Cardiac muscle cell (in vitro differentiated cells and primary cell): ENCODE data around the gene FASTK. TPM values are rescaled to one million over a fixed set of nuclear protein-coding genes. Genes with fewer than 3 reads are reported as not detected.

Experiments
- DNase-seq, 2 donors: peaks; one replicate each; pipeline versions ENCODE4 v3.0.0 to v3.0.0-alpha.2; 2010 to 2017; ENCODE audit warnings: low read depth in 1 of 2, low spot score in 1 of 2
- H3K27ac ChIP-seq: fragments of 200-600 bp; sonication (generic); 2 replicates; pipeline ENCODE4 v1.5.1; 2016
- H3K27me3 ChIP-seq: fragments of 200-600 bp; sonication (generic); 2 replicates; pipeline ENCODE4 v1.6.0; 2016; ENCODE audit warnings: control low read depth
- H3K36me3 ChIP-seq: fragments of 200-600 bp; sonication (generic); 2 replicates; pipeline ENCODE4 v1.5.1; 2016; ENCODE audit warnings: control low read depth
- H3K4me1 ChIP-seq: fragments of 200-600 bp; sonication (generic); 2 replicates; pipeline ENCODE4 v1.8.1; 2017; ENCODE audit warnings: low read depth, mild to moderate bottlenecking, mixed run types
- H3K4me3 ChIP-seq: fragments of 200-600 bp; sonication (generic); 2 replicates; pipeline ENCODE4 v1.5.1; 2016; ENCODE audit warnings: mild to moderate bottlenecking
- H3K9me3 ChIP-seq: fragments of 200-600 bp; sonication (generic); 2 replicates; pipeline ENCODE4 v1.5.1; 2017; ENCODE audit warnings: low read depth, mild to moderate bottlenecking, control low read depth
- CTCF ChIP-seq: IDR thresholded peaks from 2 replicates; pipeline ENCODE4 v1.5.1; 2012; ENCODE audit warnings: low read depth, mild to moderate bottlenecking, low read length
- polyA plus RNA-seq: library from polyadenylated mRNA; unstranded; fragments of >200 nt; fragmentation: Nextera tagmentation; extraction: Ambion mirVana; gene quantifications from 2 replicates; pipeline ENCODE4 v1.2.1, GENCODE V29; 2016
- total RNA-seq: library from RNA; depleted of rRNA; stranded (reverse); fragments of >200 nt; gene quantifications from 2 replicates; pipeline ENCODE4 v1.2.3, GENCODE V29; 2016

Gene FASTK
- total and polyA plus RNA-seq, 2 experiments from 2014 or later, result 165 to 227 TPM

DNA sequence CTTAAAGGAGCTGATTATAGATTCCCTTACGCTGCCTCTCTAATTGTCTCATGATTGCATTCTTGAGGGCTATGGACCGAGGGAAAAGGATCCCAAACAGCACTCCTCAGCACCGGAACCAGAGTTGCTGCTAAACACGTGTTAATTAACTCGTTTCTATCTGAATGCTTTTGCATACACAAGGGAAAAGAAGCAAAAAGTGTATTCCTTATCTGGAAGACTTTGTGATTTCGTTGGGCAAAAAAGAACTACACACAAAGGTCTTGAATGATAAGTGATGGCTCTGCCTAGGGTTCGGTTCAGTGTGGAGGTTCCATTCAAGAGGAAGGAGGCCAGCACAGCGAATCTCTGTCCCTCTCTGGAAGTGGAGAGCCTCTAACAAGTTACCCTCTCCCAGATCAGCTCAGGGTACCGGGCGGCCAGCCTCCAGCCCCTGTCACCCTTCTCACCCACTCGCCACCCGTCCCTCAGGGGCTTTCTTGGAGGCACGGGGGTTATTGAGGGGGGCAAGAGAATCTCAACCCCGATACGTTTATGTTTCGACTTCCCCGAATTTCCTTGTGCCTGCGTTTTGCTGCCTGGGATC is 21.7 kb downstream of the FASTK start:
- Histone ChIP-seq H3K27me3 (no peaks in the 10 kb centered on the region), H3K27ac (peak overlapping the region; percentile 95), H3K36me3 (no peaks in the 10 kb centered on the region), H3K9me3 (no peaks in the 10 kb centered on the region), H3K4me3 (peak overlapping the region; percentile 87), H3K4me1 (peaks cover 31% of the 10 kb centered on the region)
- no peak for TF ChIP-seq CTCF
- DNase-seq, result peak in 1 of 2 donors; percentile 21

GRCh38 chr7:151057989-151058780 is 22.4 kb downstream of the FASTK start:
- no peaks in the 10 kb centered on the region for H3K36me3 ChIP-seq
- DNase-seq, result peak; percentile 99 to 100
- peak overlapping the region; percentile 56 for H3K4me3 ChIP-seq
- H3K9me3 ChIP-seq, result no peaks in the 10 kb centered on the region
- peak overlapping the region; percentile 95 for H3K27ac ChIP-seq
- no peaks in the 10 kb centered on the region for H3K27me3 ChIP-seq
- H3K4me1 ChIP-seq, result peaks cover 31% of the 10 kb centered on the region
- no peak for TF ChIP-seq CTCF

DNA sequence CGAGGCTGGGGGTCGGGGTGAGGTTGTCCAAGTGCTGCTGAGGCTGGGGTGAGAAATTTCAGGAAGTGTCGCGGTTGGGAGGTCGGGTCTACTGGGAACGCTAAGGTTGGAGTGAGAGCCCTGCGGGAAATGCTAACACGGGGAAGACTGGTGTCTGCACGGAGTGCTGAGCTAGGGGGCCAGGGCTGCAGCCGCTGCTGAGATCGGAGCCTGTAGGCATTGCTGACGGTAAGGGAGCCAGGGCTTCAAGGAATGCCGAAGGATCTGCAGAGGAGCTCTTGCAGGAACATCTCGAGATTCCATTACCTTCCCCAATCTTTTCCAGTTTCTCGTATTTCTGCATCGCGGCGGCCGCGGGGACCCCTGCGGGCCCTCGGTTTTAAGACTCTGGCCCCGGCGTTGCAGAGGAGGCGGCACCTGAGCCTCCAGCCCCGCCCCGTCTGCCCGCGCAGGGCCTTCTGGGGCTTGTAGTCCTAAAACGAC is 23.1 kb downstream of the FASTK start, which contains the start of gene CDK5:
Gene CDK5 (minus strand): TSS at position 392 of the 483 bp plus-strand sequence. CDS start 49 bp downstream, at position 343.
- peaks cover 31% of the 10 kb centered on the region for H3K4me1 ChIP-seq
- DNase-seq, result no peak
- no peaks in the 10 kb centered on the region for H3K9me3 ChIP-seq
- H3K27me3 ChIP-seq, result no peaks in the 10 kb centered on the region
- TF ChIP-seq CTCF, result no peak
- peak within 1 kb of the TSS; percentile 56 for H3K4me3 ChIP-seq
- no peaks in the 10 kb centered on the region for H3K36me3 ChIP-seq
- H3K27ac ChIP-seq, result peak within 1 kb of the TSS; percentile 95

GRCh38 chr7:151056666-151057505 is 23.7 kb downstream of the FASTK start:
- H3K27ac ChIP-seq, result no peak overlapping the region
- no peak for DNase-seq
- H3K4me3 ChIP-seq, result peak overlapping the region; percentile 56

More at GRCh38 chr7:151056666-151057505, 23.7 kb downstream of the FASTK start:
- H3K4me1 ChIP-seq, result peaks cover 29% of the 10 kb centered on the region
- no peaks in the 10 kb centered on the region for H3K36me3 ChIP-seq
- TF ChIP-seq CTCF, result no peak
- peaks cover 5% of the 10 kb centered on the region for H3K27me3 ChIP-seq
- H3K9me3 ChIP-seq, result no peaks in the 10 kb centered on the region
